Activated CD8-positive, alpha-beta memory T cell treated with anti-CD3 and anti-CD28 coated beads, Interleukin-2, amount 50 U/mL, for 1 hour (primary cell): ENCODE measurements around the gene ASMTL.
"Not testable (repeated sequence)": the region's sequence is repeated elsewhere in the genome, so short reads cannot be mapped to it uniquely, and the experiment has no call there.

Experiments
- DNase-seq: peaks from one replicate; pipeline ENCODE4 v3.0.0-alpha.2; 2020; ENCODE audit errors: extremely low read depth

Gene ASMTL

GRCh38 chrX:1433646-1434357 lies 18.9 kb downstream of the ASMTL start:
- DNase-seq, result no peak

- no peak for DNase-seq
Observed at GRCh38 chrX:1430451-1430850, 22.3 kb downstream of the ASMTL start.

DNA sequence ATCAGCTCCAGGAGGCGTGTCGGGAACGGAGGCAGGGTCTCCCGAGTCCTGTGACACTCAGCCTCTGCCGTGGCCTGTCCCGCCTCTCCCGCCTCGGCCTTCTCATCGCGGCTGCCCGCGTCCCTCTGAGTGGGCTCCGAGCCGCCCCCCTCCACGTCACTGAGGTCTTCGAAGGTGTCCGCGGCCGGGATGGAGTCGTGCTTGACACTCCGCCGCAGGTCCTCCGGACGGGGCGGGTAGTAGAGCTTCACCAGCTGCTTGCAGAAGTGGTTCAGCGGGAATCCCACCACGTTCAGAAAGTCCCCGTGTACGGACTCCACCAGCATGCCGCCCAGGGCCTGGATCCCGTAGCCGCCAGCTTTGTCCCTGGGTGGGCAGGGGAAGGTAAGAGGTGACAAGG lies 25.0 kb downstream of the ASMTL start:
- no peak for DNase-seq

GRCh38 chrX:1426321-1426720 lies 26.4 kb downstream of the ASMTL start:
- not testable (repeated sequence) for DNase-seq

DNA sequence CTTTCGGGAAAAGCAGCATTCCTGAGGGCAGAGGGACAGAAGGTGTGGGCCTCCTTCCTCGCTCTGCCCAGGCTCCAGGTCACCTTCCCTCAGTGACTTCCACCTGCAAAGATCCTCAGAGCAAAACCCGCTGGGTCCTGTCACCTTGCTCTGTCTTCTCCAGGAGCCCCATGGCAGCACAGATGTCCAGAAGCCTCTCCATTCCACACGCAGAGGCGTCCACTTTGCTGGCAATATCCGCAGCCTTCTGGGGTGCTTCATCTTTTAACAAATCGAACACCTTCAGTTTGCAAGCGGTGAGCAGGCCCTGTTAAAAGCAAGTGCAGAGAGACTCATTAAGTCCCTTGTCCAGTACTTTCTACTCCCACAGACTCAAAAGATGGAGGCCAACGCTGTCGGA lies 27.3 kb downstream of the ASMTL start:
- no peak for DNase-seq

- DNase-seq, result no peak
Observed at GRCh38 chrX:1424147-1424851, 28.4 kb downstream of the ASMTL start.

GRCh38 chrX:1423215-1423614 lies 29.5 kb downstream of the ASMTL start:
- no peak for DNase-seq

GRCh38 chrX:1422135-1422465 lies 30.6 kb downstream of the ASMTL start:
- no peak for DNase-seq

- no peak for DNase-seq
Observed at GRCh38 chrX:1421433-1422134, 31.1 kb downstream of the ASMTL start.

- no peak for DNase-seq
Observed at GRCh38 chrX:1420371-1420770, 32.3 kb downstream of the ASMTL start.

DNA sequence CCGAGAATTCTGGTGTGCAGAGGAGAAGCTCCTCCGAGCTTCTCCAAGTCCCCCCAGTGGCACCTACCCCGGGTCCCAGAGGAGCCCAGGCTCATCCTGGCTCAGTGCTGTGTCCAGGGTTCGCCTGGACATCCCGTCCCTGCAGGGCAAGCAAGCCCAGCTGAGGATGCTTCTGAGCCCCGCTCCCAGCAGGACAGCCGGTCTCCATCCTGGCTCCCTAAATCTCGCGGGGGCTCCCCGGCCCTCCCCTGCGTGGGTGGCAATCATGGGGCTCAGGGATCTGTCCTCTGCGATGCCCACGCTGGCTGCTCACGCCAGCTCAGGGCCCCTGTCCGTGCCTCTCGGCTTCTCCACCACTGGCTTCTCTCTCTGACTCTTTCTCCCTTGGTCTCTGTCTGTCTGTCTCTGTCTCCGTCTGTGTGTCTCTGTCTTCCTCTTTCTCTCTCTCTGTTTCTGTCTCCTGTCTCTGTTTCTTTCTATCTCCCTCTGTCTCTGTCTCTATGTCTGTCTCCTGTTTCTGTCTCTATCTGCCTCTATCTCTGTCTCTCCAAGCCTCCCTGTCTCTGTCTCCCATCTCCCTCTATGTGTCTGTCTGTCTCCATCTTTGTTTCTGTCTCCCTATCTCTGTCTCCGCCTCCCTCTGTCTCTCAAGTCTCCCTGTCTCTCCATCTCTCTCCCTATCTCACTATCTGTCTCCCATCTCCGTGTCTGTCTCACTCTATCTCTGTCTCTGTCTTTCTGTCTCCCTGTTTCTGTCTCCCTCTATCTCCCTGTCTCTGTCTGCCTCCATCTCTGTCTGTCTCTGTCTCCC lies 33.0 kb downstream of the ASMTL start:
- DNase-seq, result no peak

GRCh38 chrX:1418901-1419544 lies 33.7 kb downstream of the ASMTL start:
- DNase-seq, result no peak

DNA sequence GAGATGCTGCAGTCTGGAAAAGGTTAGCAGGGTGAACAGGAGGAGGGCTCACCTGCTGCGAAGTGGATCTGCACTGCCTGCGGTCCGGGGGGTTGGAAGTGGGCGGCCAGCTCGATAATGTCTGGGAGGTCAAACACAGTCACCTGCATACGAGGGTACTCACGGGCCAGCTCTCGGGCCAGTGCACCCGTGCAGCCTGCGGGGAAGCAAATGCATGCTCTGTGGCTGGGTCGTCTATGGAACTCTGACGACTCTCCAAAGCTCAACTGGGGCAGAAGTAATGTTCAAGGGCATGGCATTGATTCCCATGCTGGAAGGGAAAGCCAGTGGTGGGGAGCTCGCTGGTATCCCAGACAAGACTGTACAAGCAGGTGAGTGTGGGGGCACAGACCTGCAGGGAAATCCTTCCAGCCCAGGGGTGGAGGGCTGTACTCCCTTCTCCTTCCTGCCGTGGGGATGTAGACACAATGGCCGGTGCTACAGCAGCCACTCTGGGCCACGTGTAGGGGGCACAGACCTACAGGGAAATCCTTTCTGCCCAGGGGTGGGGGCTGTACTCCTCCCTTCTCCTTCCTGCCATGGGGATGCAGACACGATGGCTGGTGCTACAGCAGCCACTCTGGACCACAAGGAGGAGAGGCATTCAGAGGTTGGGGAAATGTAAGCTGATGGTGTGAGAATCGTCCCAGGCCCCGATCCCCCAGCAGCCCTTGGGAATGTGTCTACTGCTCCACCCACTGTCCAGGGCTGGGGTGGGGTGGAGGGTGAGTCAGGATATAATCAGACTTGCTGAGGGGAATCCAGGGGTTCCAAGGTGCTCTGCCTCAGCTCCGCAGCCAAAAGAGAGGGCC lies 34.6 kb downstream of the ASMTL start:
- DNase-seq, result no peak

DNA sequence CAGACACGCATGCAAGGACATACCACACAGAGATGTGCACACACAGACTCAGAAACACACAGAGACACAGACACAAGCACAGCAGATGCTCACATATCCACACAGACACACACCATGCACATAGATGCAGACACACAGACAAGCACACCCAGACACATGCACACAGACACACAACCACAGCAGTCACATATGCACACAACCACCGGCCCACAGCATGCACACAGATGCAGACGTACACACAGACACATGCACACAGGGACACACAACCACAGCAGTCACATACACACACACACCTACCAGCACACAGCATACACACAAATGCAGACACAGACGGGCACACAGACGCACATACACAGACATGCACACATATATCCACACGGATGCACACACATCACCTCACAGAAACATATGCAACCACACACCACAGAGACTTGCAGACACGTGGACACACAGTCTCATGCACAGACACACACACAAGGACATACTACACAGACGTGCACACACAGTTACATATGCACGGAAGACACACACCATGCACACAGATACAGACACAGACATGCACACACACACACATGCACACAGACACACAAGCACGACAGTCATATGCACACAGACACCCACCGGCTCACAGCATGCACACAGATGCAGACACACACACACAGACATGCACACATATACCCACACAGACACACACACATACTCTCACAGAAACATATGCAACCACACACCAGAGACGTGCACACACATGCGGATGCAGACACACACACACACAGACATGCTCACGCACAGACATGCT lies 35.5 kb downstream of the ASMTL start:
- no peak for DNase-seq

DNA sequence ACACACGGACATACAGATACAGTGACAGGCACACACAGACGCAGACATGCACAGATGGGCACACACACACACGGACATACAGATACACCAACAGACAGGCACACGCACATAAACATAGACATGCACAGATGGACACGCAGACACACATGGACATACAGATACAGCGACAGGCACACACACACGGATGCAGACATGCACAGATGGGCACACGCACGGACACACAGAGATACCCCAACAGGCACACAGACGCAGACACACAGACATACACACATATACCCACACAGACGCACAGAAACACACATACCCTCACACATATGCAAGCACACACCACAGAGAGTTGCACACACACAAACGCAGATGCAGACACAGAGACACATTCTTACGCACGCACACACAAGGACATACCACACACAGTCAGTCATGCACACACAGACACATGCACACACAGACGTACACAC lies 36.4 kb downstream of the ASMTL start:
- DNase-seq, result no peak

- DNase-seq, result no peak
Observed at GRCh38 chrX:1412551-1413161, 40.1 kb downstream of the ASMTL start.

- no peak for DNase-seq
Observed at GRCh38 chrX:1411326-1411725, 41.4 kb downstream of the ASMTL start.

- no peak for DNase-seq
Observed at GRCh38 chrX:1407035-1407434, 45.7 kb downstream of the ASMTL start.

DNA sequence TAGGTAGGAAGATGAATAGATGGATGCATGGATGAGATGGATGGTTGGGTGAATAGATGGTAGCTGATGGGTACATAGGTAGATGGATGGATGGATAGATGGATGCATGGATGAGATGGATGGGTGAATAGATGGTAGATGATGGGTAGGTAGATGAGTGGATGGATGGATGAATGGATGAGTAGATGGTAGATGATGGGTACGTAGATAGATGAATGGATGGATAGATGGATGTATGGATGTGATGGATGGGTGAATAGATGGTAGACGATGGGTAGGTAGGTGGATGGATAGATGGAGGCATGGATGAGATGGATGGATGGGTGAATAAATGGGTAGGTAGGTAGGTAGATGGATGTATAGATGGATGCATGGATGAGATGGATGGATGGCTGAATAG lies 46.9 kb downstream of the ASMTL start:
- DNase-seq, result not testable (repeated sequence)
